ENCODE measurements around the gene RNF208. TPM values are rescaled to one million over a fixed set of nuclear protein-coding genes. Genes with fewer than 3 reads are reported as not detected.

RNF208 gene
- total RNA-seq, 4 donors from 2014 or later = 2.8 to 7.5 (median 5.2) TPM

DNA sequence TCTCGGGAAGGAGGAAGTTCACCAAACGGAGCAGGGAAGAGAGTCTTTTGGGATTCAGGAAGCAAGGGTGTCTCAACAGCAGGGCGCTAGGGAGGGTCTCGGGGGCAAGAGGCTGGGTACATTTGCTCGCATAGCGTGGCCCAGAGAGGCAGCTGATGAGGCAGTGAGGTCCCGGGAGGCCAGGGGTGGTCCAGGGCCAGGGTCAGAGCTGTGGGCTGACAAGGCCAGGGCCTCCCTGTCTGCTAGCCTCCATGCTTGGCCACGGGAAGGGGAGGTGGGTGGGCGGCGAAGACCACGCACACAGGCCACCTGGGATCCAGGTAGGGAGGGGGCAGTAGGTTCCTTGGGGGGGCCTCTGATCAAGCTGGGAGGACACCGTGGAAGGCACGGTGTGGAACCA is 10.5 kb downstream of the RNF208 start:
- no peak for DNase-seq (ENCODE audit: low spot score in 2 of 2)
- Histone ChIP-seq H3K9me3 (no peaks in the 10 kb centered on the region), H3K36me3 (peaks cover 18% of the 10 kb centered on the region), H3K4me1 (peaks cover 7% of the 10 kb centered on the region), H3K27ac (no peak overlapping the region), H3K4me3 (no peak overlapping the region), H3K27me3 (no peaks in the 10 kb centered on the region)
- TF ChIP-seq EP300 (IDR thresholded peaks at IDR 0.05) = no peak
- WGBS = 78% methylated on average over 13 of the region's 13 CpGs

DNA sequence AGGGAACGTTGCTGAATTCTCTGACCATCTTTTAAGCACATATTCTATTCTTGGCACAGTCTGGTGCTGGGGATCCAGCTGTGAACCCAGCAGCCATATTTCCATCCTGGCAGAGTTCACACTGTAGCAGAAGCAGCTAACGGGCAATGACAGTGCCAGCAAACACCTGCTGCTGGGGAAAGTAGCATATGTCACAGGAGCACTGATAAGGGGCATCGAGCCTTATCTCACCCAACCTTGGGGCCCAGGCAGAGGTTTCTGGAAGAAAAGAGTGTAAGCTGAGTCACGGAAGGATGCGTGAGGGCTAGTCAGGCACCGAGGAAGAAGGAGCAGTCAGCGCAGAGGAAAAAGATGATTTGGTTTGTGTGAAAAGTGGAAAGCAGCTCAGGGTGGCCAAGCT is 15.4 kb downstream of the RNF208 start:
- WGBS = 73% methylated on average over 7 of the region's 7 CpGs
- peaks cover 47% of the 10 kb centered on the region for H3K4me1 ChIP-seq
- no peaks in the 10 kb centered on the region for H3K9me3 ChIP-seq
- no peaks in the 10 kb centered on the region for H3K27me3 ChIP-seq
- H3K27ac ChIP-seq = no peak overlapping the region
- TF ChIP-seq POLR2A (IDR thresholded peaks at IDR 0.05) (no peak), EP300 (IDR thresholded peaks at IDR 0.05) (no peak), POLR2AphosphoS5 (IDR thresholded peaks at IDR 0.05) (no peak)
- TF ChIP-seq, protein P1, sequence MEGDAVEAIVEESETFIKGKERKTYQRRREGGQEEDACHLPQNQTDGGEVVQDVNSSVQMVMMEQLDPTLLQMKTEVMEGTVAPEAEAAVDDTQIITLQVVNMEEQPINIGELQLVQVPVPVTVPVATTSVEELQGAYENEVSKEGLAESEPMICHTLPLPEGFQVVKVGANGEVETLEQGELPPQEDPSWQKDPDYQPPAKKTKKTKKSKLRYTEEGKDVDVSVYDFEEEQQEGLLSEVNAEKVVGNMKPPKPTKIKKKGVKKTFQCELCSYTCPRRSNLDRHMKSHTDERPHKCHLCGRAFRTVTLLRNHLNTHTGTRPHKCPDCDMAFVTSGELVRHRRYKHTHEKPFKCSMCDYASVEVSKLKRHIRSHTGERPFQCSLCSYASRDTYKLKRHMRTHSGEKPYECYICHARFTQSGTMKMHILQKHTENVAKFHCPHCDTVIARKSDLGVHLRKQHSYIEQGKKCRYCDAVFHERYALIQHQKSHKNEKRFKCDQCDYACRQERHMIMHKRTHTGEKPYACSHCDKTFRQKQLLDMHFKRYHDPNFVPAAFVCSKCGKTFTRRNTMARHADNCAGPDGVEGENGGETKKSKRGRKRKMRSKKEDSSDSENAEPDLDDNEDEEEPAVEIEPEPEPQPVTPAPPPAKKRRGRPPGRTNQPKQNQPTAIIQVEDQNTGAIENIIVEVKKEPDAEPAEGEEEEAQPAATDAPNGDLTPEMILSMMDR (IDR thresholded peaks at IDR 0.05) = no peak
- H3K4me3 ChIP-seq = peak overlapping the region; percentile 73
- DNase-seq (ENCODE audit: low spot score in 2 of 2) = no peak
- peaks cover 8% of the 10 kb centered on the region for H3K36me3 ChIP-seq

DNA sequence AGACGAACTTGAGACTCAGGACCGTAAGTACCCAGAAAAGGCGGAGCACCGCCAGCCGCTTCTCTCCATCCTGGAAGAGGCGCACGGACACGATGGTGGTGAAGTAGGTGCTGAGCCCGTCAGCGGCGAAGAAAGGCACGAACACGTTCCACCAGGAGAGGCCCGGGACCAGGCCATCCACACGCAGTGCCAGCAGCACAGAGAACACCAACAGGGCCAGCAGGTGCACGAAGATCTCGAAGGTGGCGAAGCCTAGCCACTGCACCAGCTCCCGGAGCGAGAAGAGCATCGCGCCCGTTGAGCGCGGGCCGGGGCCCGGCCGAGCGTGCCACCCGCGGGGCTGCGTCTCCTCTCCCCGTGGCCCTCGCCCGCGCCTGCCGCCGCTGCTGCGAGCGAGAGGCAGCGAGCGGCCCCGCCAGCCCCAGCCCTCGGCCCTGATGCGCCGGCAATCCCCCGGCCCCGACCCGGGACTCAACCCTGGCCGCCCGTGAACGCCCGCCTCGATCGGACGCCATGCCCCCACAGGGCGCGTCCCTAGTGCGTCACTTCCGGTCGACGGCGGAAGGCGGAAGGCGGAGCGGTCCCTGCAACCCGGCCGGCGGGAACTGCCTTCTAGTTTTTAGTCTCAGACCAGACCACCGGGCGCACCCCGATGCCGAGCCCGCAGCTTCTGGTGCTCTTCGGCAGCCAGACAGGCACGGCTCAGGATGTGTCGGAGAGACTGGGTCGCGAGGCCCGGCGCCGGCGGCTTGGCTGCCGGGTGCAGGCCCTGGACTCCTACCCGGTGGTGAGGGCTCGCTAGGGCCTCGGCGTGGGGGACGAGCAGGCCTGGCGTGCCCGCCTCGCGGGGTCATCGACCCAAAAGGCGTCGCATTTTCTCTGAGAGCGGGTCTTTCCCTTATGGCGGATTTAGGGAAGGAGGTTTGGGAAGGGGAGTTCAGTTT is 16.6 kb downstream of the RNF208 start, which contains the start of the genes NDOR1 and TMEM203:
Gene NDOR1 (plus strand): TSS at position 575 of the 944 bp plus-strand sequence. CDS start 78 bp downstream, at position 653.
Gene TMEM203 (minus strand): TSS at position 523 of the 944 bp plus-strand sequence. CDS start 234 bp downstream, at position 289.
- WGBS = 0% methylated on average over 22 of the region's 98 CpGs

DNA sequence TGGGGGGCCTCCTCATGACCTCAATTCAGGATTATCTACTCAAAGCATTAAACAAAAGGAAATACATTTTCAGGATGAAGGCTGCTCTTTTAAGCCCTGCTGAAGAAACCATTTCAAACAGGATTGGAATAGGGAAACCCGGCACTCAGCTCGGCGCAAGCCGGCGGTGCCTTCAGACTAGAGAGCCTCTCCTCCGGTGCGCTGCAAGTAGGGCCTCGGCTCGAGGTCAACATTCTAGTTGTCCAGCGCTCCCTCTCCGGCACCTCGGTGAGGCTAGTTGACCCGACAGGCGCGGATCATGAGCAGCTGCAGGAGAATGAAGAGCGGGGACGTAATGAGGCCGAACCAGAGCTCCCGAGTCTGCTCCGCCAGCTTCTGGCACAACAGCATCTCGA is 17.3 kb downstream of the RNF208 start:
- Histone ChIP-seq H3K36me3 (peaks cover 8% of the 10 kb centered on the region), H3K4me3 (peak overlapping the region; percentile 73), H3K27me3 (no peaks in the 10 kb centered on the region), H3K9me3 (no peaks in the 10 kb centered on the region), H3K27ac (no peak overlapping the region), H3K4me1 (peaks cover 55% of the 10 kb centered on the region)
- WGBS = 22% methylated on average over 4 of the region's 21 CpGs
- TF ChIP-seq, protein P1 (IDR thresholded peaks at IDR 0.05) = no peak
- no peak for TF ChIP-seq POLR2A (IDR thresholded peaks at IDR 0.05)
- TF ChIP-seq EP300 (IDR thresholded peaks at IDR 0.05) = no peak
- no peak for TF ChIP-seq POLR2AphosphoS5 (IDR thresholded peaks at IDR 0.05)
- no peak for DNase-seq (ENCODE audit: low spot score in 2 of 2)

More for the DNA sequence above, 16.6 kb downstream of the RNF208 start, which contains the start of the genes NDOR1 and TMEM203:
- Histone ChIP-seq H3K27me3 (no peaks in the 10 kb centered on the region), H3K27ac (peak within 1 kb of the TSS; percentile 86), H3K4me3 (peak within 1 kb of the TSS; percentile 73), H3K36me3 (peaks cover 8% of the 10 kb centered on the region), H3K9me3 (no peaks in the 10 kb centered on the region), H3K4me1 (peaks cover 53% of the 10 kb centered on the region)
- peak; percentile 96 for DNase-seq (ENCODE audit: low spot score in 2 of 2)
- TF ChIP-seq EP300 (IDR thresholded peaks at IDR 0.05) (no peak), POLR2A (IDR thresholded peaks at IDR 0.05) (peak in 1 of 2 donors; percentile 34), POLR2AphosphoS5 (IDR thresholded peaks at IDR 0.05) (peak in 2 of 3 donors; percentile 89 to 95)
- TF ChIP-seq, protein P1 (IDR thresholded peaks at IDR 0.05) = no peak

DNA sequence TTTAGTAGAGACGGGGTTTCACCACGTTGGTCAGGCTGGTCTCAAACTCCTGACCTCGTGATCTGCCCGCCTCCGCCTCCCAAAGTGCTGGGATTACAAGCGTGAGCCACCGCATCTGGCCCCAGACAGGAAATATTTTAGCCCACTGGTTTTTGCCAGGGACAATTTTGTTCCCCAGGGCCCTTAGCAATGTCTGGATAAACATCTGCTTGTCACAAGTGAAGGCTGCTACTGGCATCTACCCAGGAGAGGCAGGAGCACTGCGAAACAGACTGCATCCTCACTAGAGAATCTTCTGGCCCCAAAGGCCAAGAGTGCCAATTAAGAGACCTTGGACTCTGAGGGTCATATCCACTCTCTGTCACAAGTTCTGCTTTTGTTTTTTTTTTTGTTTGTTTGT is 19.1 kb downstream of the RNF208 start:
- Histone ChIP-seq H3K27ac (no peak overlapping the region), H3K4me1 (peaks cover 73% of the 10 kb centered on the region), H3K36me3 (no peaks in the 10 kb centered on the region), H3K9me3 (no peaks in the 10 kb centered on the region), H3K4me3 (no peak overlapping the region), H3K27me3 (no peaks in the 10 kb centered on the region)
- no peak for TF ChIP-seq EP300 (IDR thresholded peaks at IDR 0.05)
- TF ChIP-seq POLR2AphosphoS5 (IDR thresholded peaks at IDR 0.05) = no peak
- TF ChIP-seq, protein P1 (IDR thresholded peaks at IDR 0.05) = no peak
- TF ChIP-seq POLR2A (IDR thresholded peaks at IDR 0.05) = no peak
- 72% methylated on average over 8 of the region's 8 CpGs for WGBS
- no peak for DNase-seq (ENCODE audit: low spot score in 2 of 2)
